ENCODE data around the gene MRO. TPM values are rescaled to one million over a fixed set of nuclear protein-coding genes. Genes with fewer than 3 reads are reported as not detected.
"Not testable (repeated sequence)": the region's sequence is repeated elsewhere in the genome, so short reads cannot be mapped to it uniquely, and the experiment has no call there.

MRO gene
- total RNA-seq, 1 donor from 2014 or later: not detected

GRCh38 chr18:50793641-50794565 is 25.9 kb downstream of the MRO start:
- no peaks in the 10 kb centered on the region for H3K36me3 Mint-ChIP-seq (ENCODE audit: low read depth)
- no peaks in the 10 kb centered on the region for H3K9me3 Mint-ChIP-seq
- H3K27ac Mint-ChIP-seq: no peak overlapping the region
- H3K27me3 Mint-ChIP-seq: peaks cover 14% of the 10 kb centered on the region
- H3K4me3 Mint-ChIP-seq: no peak overlapping the region
- H3K4me1 Mint-ChIP-seq: no peaks in the 10 kb centered on the region
- intact Hi-C loops (cut with micrococcal nuclease): loop anchor here (10.0 kb wide), 1 partner anchor 61 kb away; no protein-coding TSS in a partner anchor
- DNase-seq: no peak

- H3K36me3 Mint-ChIP-seq (ENCODE audit: low read depth): no peaks in the 10 kb centered on the region
- no peak overlapping the region for H3K4me3 Mint-ChIP-seq
- H3K9me3 Mint-ChIP-seq: no peaks in the 10 kb centered on the region
- H3K27me3 Mint-ChIP-seq: peaks cover 14% of the 10 kb centered on the region
- no peaks in the 10 kb centered on the region for H3K4me1 Mint-ChIP-seq
- DNase-seq: no peak
- intact Hi-C loops (cut with micrococcal nuclease): loop anchor here (10.0 kb wide), 1 partner anchor 62 kb away; no protein-coding TSS in a partner anchor
- no peak overlapping the region for H3K27ac Mint-ChIP-seq
Measured at GRCh38 chr18:50792885-50793284, 26.9 kb downstream of the MRO start.

GRCh38 chr18:50791599-50792438 is 28.0 kb downstream of the MRO start:
- H3K4me3 Mint-ChIP-seq: no peak overlapping the region
- H3K9me3 Mint-ChIP-seq: no peaks in the 10 kb centered on the region
- intact Hi-C loops (cut with micrococcal nuclease): loop anchor here (10.0 kb wide), 1 partner anchor 63 kb away; no protein-coding TSS in a partner anchor
- H3K36me3 Mint-ChIP-seq (ENCODE audit: low read depth): no peaks in the 10 kb centered on the region
- peaks cover 6% of the 10 kb centered on the region for H3K27me3 Mint-ChIP-seq
- H3K4me1 Mint-ChIP-seq: no peaks in the 10 kb centered on the region
- H3K27ac Mint-ChIP-seq: no peak overlapping the region
- DNase-seq: no peak

- no peaks in the 10 kb centered on the region for H3K9me3 Mint-ChIP-seq
- no peaks in the 10 kb centered on the region for H3K36me3 Mint-ChIP-seq (ENCODE audit: low read depth)
- no peak overlapping the region for H3K27ac Mint-ChIP-seq
- peaks cover 1% of the 10 kb centered on the region for H3K27me3 Mint-ChIP-seq
- intact Hi-C loops (cut with micrococcal nuclease): loop anchor here (10.0 kb wide), 1 partner anchor 64 kb away; no protein-coding TSS in a partner anchor
- H3K4me1 Mint-ChIP-seq: no peaks in the 10 kb centered on the region
- H3K4me3 Mint-ChIP-seq: no peak overlapping the region
- DNase-seq: no peak
Measured at GRCh38 chr18:50790948-50791347, 28.9 kb downstream of the MRO start.

GRCh38 chr18:50790241-50790640 is 29.6 kb downstream of the MRO start:
- Mint-ChIP-seq H3K27ac (no peak overlapping the region), H3K9me3 (no peaks in the 10 kb centered on the region), H3K4me3 (no peak overlapping the region), H3K27me3 (peaks cover 1% of the 10 kb centered on the region), H3K4me1 (no peaks in the 10 kb centered on the region), H3K36me3 (ENCODE audit: low read depth) (no peaks in the 10 kb centered on the region)
- intact Hi-C loops (cut with micrococcal nuclease): loop anchor here (10.0 kb wide), 1 partner anchor 65 kb away; no protein-coding TSS in a partner anchor
- DNase-seq: no peak

GRCh38 chr18:50788284-50788683 is 31.5 kb downstream of the MRO start:
- no peaks in the 10 kb centered on the region for H3K4me1 Mint-ChIP-seq
- DNase-seq: no peak
- H3K36me3 Mint-ChIP-seq (ENCODE audit: low read depth): no peaks in the 10 kb centered on the region
- intact Hi-C loops (cut with micrococcal nuclease): no loop called here
- H3K27ac Mint-ChIP-seq: no peak overlapping the region
- no peak overlapping the region for H3K4me3 Mint-ChIP-seq
- H3K9me3 Mint-ChIP-seq: no peaks in the 10 kb centered on the region
- peaks cover 2% of the 10 kb centered on the region for H3K27me3 Mint-ChIP-seq

GRCh38 chr18:50786864-50787263 is 33.0 kb downstream of the MRO start:
- no peaks in the 10 kb centered on the region for H3K9me3 Mint-ChIP-seq
- H3K4me3 Mint-ChIP-seq: no peak overlapping the region
- H3K36me3 Mint-ChIP-seq (ENCODE audit: low read depth): no peaks in the 10 kb centered on the region
- no peak for DNase-seq
- peaks cover 2% of the 10 kb centered on the region for H3K27me3 Mint-ChIP-seq
- no peak overlapping the region for H3K27ac Mint-ChIP-seq
- intact Hi-C loops (cut with micrococcal nuclease): no loop called here
- no peaks in the 10 kb centered on the region for H3K4me1 Mint-ChIP-seq

- intact Hi-C loops (cut with micrococcal nuclease): no loop called here
- Mint-ChIP-seq H3K36me3 (ENCODE audit: low read depth) (no peaks in the 10 kb centered on the region), H3K27ac (no peak overlapping the region), H3K9me3 (no peaks in the 10 kb centered on the region), H3K27me3 (peaks cover 4% of the 10 kb centered on the region), H3K4me1 (no peaks in the 10 kb centered on the region), H3K4me3 (no peak overlapping the region)
- no peak for DNase-seq
Measured at GRCh38 chr18:50783553-50783952, 36.3 kb downstream of the MRO start.

- H3K27me3 Mint-ChIP-seq; intact Hi-C loops (cut with micrococcal nuclease); H3K36me3 Mint-ChIP-seq (ENCODE audit: low read depth); H3K4me3 Mint-ChIP-seq; H3K27ac Mint-ChIP-seq; H3K9me3 Mint-ChIP-seq; DNase-seq; H3K4me1 Mint-ChIP-seq: not testable (repeated sequence)
Measured at GRCh38 chr18:50779021-50779420, 40.8 kb downstream of the MRO start.

- intact Hi-C loops (cut with micrococcal nuclease): no loop called here
- Mint-ChIP-seq H3K9me3 (no peaks in the 10 kb centered on the region), H3K27ac (no peak overlapping the region), H3K27me3 (peaks cover 8% of the 10 kb centered on the region), H3K4me3 (no peak overlapping the region), H3K36me3 (ENCODE audit: low read depth) (no peaks in the 10 kb centered on the region), H3K4me1 (no peaks in the 10 kb centered on the region)
- no peak for DNase-seq
Measured at GRCh38 chr18:50776383-50776782, 43.4 kb downstream of the MRO start.

- no peak overlapping the region for H3K27ac Mint-ChIP-seq
Measured at GRCh38 chr18:50775726-50776125, 44.1 kb downstream of the MRO start.

GRCh38 chr18:50775207-50775606 is 44.6 kb downstream of the MRO start:
- Mint-ChIP-seq H3K27ac (no peak overlapping the region), H3K9me3 (no peaks in the 10 kb centered on the region), H3K36me3 (ENCODE audit: low read depth) (no peaks in the 10 kb centered on the region), H3K27me3 (peaks cover 8% of the 10 kb centered on the region), H3K4me3 (no peak overlapping the region), H3K4me1 (no peaks in the 10 kb centered on the region)
- intact Hi-C loops (cut with micrococcal nuclease): no loop called here
- DNase-seq: no peak

More at GRCh38 chr18:50775726-50776125, 44.1 kb downstream of the MRO start:
- no peaks in the 10 kb centered on the region for H3K36me3 Mint-ChIP-seq (ENCODE audit: low read depth)
- peaks cover 8% of the 10 kb centered on the region for H3K27me3 Mint-ChIP-seq
- H3K4me3 Mint-ChIP-seq: no peak overlapping the region
- DNase-seq: no peak
- H3K9me3 Mint-ChIP-seq: no peaks in the 10 kb centered on the region
- H3K4me1 Mint-ChIP-seq: no peaks in the 10 kb centered on the region
- intact Hi-C loops (cut with micrococcal nuclease): no loop called here

- no peaks in the 10 kb centered on the region for H3K36me3 Mint-ChIP-seq (ENCODE audit: low read depth)
- no peak overlapping the region for H3K4me3 Mint-ChIP-seq
- H3K9me3 Mint-ChIP-seq: peaks cover 22% of the 10 kb centered on the region
- DNase-seq: no peak
- H3K27ac Mint-ChIP-seq: no peak overlapping the region
- H3K27me3 Mint-ChIP-seq: peaks cover 2% of the 10 kb centered on the region
- no peaks in the 10 kb centered on the region for H3K4me1 Mint-ChIP-seq
- intact Hi-C loops (cut with micrococcal nuclease): no loop called here
Measured at GRCh38 chr18:50769463-50769862, 50.4 kb downstream of the MRO start.

GRCh38 chr18:50757358-50757757 is 62.5 kb downstream of the MRO start:
- DNase-seq: no peak
- Mint-ChIP-seq H3K4me1 (no peaks in the 10 kb centered on the region), H3K9me3 (no peaks in the 10 kb centered on the region), H3K4me3 (no peak overlapping the region), H3K27me3 (peaks cover 2% of the 10 kb centered on the region), H3K36me3 (ENCODE audit: low read depth) (no peaks in the 10 kb centered on the region), H3K27ac (no peak overlapping the region)
- intact Hi-C loops (cut with micrococcal nuclease): no loop called here

Measured in activated CD4-positive, alpha-beta T cell treated with anti-CD3 and anti-CD28 coated beads, Interleukin-2, amount 10 ng/mL, durations not matched to agents 24 days and 14 days (primary cell).